HG03139 (cell line): ENCODE data around the gene SLC39A3.

ENCODE experiments used
- ATAC-seq: cut with Tn5 transposase; IDR thresholded peaks from one replicate; pipeline ENCODE4 v1.9.1; 2021; ENCODE audit not compliant: unreplicated experiment

The SLC39A3 gene

DNA sequence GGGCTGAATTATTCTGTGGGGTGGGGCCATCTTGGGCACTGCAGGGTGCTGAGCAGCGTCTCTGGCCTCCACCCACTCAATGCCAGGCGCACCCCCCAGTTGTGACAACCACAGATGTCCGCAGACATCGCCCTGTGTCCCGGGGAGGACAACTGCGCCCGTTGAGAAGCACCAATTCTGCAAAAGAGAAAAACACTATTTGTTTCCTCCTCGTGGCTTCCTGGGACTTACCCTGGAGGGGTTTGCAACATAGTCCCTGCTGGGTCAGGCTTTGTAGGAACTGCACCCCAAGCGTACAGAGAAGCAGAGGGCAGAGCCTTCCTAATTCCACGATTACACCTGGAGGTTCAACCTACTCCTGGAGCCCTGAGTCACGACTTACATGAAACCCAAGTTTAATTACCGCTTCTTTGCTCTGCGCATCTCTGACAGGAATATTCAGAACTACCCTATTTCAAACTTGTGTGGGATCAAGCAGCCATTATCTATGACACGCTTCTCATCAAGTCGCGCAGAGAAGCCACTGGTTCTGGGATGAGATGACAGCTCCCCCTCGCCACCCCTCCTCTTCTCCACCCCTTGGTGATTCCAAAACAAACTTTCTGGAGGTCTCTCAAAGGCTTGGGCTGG lies 11.1 kb upstream of the SLC39A3 start:
- ATAC-seq = no peak

DNA sequence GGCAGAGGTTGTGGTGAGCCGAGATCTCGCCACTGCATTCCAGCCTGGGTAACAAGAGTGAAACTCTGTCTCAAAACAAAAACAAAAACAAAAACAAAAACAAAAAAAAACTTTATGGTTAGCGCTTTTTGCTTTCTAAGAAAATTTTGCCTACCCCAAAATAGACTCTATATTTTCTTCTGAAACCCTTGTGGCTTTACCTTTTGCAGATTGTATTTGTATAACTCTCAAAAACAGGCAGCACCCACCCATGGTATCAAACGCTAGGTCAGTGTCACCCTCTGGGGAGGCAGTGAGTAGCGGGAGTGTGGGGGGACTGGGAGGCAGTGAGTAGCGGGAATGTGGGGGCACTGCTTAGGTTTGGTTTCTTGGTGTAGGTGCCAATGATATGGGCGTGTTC lies 7.5 kb upstream of the SLC39A3 start:
- ATAC-seq = no peak

DNA sequence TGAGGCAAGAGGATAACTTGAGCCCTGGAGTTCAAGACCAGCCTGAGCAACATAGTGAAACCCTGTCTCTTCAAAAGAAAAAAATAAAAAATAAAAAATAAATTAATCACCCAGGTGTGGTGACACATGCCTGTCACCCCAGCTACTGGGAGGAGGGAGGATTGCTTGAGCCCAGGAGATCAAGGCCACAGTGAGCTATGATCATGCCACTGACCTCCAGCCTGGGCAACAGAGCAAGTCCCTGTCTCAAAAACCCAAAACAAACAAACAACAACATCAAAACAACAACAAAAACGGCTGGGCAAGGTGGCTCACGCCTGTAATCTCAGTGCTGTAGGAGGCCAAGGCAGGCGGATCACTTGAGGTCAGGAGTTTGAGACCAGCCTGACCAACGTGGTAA lies 4.3 kb upstream of the SLC39A3 start:
- ATAC-seq = no peak

DNA sequence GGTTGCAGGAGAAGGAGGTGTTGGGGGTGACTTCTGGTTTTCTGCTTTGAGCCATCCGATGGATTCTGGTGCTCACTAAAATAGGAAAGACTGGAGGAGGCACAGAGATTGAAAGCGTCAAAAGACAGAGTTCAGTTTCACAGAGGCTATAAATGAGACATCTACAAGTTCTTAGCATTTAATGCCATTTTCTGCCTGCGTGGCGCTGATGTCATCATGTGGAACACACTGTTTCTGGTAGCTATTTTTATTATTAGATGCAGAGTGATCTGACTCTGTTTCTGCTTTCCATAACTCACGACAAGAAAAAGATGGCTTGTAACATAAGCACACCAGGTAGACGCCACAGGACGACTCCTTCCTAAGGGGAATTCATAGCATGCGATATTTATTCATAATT lies 3.3 kb upstream of the SLC39A3 start:
- no peak for ATAC-seq

DNA sequence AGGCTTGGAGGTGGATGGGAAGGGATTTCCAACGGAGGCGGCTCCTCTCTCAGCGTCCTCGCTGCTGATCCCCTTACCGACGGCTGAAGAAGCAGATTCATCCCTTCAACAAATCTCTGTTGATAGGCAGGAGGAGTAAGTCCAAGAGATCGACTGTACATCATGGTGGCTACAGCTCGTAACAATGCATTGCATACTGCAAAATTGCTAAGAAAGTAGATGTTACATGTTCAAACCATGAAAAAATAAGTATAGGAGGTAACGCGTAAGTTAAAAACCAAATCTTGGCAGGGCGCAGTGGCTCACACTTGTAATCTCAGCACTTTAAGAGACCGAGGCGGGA lies 468 bp upstream of the SLC39A3 start:
- no peak for ATAC-seq

DNA sequence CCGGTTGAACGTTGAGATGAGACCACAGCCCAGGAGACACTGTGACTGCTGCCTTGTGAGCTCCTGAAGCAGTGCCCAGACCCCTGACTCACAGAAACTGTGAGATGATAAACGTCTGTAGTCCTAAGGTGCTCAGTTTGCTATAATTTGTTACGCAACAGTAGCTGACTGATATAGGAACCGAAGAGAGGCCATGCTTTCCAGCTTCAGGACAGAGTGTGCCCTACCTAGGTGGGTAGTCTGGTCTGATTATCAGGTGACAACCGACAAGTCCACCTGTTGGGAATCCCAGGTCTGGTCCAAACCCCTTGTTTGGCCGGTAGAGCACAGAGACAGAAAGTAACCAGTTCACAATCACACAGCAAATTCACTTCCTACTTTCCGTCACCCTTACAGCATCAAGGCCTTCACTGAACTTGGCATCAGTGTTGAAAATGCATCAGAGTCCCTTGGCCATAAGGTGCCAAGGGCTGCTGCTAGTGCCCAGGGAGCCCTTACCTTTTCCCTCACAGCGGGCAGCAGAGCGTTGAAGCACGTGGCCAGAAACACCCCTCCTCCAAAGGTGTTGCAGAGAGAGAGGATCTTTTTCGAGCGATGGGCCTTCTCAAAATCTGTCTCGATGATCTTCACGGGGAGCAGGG lies 3.1 kb downstream of the SLC39A3 start:
- ATAC-seq = no peak

DNA sequence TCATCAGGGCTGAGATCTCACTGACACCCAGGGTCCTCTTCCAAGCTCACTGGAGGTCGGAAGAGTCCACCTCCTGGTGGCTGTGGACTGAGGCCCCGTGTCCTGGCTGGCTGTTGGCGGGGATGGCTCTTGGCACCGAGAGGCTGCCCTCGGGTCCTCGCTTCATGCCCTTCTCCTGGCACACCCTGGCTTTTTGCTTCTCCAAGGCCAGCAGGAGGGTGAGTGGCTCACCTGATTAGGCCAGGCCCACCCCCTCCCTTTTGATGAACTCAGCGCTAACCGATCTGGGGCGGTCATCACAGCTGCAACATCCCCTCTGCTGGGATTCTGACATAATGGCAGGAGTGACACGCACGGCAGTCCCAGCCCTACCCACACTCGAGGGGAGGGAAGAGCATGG lies 4.4 kb downstream of the SLC39A3 start:
- ATAC-seq = no peak

DNA sequence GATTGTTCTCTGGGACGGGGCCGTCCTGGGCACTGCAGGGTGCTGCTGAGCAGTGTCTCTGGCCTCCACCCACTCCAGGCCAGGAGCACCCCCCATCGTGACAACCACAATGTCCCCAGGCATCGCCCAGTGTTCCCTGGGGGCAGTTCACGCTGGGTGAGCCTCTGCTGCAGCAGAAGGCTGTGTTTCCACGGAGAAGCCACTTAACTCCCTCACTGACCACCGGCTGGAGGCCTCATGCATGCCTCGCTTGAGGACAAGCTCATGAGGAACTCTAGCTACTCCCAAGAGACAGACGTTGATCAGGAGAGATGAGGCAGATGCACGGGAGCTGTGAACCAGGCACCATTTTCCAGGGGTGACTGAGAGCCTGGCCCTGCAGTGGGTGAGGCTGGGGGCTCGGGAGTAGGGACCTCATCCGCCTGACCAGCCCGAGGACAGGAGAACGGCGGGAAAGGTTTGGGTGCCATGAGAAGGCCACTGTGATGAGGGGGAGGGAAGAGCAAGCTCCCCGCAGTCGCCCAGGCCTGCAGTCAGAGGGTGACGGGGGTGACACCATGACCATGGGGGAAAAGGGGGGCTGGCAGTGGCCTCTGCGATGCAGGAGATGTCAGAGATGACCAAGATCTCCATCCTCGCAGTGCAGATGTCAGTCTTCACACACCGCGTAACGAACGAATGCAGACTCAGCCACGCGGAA lies 5.1 kb downstream of the SLC39A3 start:
- ATAC-seq = no peak

DNA sequence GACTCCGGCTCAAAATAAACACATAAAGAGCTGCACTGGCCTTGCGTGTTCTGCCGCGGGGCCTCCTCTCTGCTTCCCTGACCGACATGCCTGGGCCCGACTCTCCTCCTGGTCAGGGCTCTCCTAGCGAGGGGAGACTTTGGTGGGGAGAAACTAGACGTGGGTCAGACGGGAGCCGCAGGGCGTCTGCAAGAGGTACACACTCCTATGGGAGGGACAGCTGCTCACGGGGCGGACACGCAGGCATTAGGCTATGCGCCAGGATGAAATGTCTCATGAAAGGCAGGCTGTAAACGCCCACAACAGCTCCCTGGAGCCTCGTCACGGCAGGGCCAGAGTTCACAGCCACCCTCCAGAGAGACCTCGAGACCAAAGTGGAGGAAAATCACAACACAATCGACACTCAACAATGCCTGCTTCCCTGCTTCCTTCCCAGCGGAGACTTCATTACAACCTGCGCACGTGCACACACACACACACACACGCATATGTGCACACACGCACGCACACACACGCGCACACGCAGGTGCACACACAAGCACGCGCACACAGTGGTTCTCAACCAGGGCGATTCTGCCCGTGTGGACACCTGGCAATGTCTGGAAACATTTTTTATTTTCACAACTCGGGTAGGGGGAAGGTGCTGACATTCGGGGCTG lies 5.8 kb downstream of the SLC39A3 start:
- no peak for ATAC-seq

DNA sequence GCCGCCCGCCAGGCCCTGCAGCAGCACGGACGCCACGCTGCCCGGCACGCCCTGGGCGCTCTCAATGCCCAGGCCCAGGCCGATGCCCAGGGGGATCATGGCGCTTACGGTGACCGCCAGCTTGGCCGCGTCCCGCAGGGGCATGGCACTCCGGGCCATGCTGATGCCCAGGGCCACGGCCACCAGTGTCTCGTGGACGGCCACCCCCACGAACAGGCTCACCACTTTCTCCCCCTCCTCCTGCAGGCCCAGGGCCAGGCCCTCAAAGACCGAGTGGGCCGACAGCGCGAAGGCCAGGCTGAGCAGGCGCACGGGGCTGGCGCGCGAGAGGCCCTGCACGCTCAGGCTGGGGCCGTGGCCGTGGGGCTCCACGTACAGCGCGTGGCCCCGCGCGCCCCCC lies 6.9 kb downstream of the SLC39A3 start:
- ATAC-seq = no peak

DNA sequence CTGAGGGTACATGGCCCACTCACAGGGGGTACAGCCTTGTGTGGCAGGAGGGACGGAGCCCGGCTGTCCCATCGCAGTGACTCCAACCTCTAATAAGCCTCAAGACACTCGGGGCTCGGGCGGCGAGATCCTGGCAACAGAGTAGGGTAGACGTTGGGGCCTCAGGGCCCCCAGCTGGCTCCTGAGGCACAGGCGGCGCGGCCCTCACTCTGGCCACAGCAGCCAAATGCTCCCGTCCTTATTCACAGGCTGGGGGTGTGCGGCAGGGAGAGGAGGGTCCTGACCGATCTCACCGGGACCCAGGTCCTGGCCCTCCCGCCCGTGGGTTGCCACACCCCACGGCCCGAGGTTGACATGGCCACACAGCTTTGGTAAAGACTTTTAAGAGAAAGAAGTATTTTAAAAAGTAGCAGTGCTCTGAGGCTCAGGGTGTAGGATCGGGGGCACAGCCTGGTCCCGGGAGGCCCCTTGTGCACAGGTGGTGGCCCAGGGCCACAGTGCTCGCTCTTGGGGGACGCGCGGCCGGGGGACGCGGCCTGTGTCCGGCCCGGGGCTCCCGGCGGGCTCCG lies 7.6 kb downstream of the SLC39A3 start:
- no peak for ATAC-seq

DNA sequence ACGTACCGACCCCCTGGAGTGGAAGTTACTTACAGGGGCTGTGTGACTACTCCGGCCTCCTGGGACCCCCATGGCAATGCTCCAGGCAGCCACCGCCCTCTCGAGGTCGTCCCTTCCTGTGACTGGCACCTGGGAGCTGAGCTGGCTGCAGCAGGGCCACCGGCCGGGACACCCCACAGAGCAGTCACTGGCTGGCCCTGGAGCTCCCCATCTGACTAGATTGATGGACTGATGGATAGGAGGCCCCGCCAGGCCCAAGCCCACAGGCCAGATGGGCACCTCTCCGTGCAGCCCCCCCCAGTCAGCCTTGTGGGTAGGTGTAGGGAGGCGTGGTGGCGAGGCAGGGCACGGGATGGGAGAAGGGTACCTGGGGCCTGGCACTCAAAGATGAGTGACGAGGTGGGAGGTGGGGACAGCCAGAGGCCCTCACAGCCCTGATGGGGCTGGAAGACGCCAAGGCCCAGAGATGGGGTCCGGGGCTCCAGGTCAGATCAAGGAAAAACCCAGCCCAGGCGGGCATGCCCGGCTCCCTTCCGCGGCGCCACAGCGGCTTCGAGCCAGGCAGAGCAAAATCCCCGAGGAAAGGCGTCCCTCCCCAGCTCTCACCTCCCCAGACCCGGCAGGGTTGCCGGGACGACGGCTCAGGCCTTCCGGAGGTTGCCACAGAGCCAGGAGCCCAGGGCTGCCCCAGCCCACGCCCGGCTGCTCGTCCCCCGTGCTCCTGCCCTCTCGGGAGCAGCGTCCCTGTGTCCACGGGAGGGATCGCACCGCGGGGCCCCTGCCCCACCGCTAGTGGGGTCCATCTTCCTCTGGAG lies 8.4 kb downstream of the SLC39A3 start:
- ATAC-seq = no peak

DNA sequence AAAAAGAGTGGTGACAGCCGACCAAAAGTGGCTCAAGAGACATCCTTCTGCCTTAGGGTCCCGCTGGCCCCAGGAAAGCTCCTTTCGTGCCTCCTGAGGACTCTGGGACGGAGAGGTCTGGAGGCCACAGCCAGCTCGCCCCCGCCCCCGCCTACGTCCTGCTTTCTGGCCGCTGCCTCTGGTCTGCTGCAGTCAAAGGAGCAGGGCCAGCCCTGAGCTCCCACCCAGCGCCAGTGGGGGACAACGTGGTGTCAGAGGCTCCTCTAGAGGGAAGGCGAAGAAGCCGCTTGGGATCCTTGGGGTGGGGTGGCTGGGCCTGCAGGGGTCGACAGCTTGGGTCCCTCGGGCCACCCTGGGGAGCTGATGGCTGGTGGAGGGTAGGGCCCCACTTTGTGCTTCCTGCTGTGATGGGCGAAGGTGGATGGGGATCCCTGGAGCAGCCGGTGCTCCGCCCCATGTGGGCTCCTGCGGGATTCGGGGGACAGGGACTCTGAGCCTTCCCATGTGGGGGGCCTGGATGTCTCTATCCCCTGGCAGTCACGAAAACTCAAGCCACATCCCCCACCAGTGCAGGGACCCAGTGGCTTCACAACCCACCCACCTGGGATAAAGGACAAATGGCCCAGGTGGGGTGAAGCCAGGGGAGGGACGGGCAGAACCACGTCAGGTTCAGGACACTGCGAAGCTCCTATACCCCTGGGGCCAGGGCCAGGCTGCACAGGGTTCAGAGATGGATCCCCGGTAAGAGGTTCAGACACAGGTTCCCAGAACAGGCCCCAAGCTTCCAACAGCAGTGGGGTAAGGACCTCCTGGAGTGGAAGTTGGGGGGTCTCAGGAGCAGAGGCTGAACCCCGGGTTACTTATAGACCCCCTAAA lies 9.6 kb downstream of the SLC39A3 start:
- ATAC-seq = no peak

DNA sequence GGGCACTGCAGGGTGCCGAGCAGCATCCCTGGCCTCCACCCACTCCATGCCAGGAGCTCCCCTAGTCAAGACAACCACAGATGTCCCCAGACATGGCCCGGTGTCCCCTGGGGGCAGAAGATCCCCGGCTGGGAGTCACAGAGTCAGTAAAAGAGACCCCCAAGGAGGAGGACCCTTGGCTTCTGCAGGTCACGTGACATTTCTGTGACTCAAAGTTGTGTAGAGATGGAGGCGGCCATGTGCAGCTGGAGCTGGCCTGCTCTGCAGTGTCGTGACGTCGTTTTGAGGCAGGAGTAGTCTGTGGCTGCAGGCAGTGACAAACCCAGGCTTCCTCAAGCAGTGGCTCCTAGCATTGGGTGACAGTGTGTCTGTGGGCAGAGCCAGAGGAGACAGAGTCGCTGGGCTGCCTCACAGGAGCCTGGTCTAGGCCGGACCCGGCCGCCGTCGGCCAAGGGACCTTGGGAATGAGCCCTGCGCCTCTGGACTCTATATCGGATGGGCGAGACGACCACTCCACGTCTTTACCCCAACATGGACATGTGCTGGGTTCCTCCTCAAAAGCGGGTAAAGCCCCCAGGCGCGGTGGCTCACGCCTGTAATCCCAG lies 10.9 kb downstream of the SLC39A3 start:
- no peak for ATAC-seq

DNA sequence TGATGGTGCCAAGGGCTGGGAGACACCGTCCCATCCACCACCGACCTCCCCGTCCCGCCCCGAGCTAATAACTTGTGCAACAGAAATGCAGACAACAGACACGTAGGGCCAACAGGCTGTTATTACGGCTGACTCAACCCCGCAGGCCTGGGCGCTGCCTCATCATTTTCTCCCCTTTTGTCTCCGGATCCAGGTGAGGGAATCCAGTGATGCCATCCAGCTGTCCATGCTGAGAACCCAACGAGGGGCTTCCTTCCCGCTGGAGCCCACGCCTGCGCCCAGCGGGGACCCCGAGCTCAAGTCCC lies 12.2 kb downstream of the SLC39A3 start:
- ATAC-seq = no peak

DNA sequence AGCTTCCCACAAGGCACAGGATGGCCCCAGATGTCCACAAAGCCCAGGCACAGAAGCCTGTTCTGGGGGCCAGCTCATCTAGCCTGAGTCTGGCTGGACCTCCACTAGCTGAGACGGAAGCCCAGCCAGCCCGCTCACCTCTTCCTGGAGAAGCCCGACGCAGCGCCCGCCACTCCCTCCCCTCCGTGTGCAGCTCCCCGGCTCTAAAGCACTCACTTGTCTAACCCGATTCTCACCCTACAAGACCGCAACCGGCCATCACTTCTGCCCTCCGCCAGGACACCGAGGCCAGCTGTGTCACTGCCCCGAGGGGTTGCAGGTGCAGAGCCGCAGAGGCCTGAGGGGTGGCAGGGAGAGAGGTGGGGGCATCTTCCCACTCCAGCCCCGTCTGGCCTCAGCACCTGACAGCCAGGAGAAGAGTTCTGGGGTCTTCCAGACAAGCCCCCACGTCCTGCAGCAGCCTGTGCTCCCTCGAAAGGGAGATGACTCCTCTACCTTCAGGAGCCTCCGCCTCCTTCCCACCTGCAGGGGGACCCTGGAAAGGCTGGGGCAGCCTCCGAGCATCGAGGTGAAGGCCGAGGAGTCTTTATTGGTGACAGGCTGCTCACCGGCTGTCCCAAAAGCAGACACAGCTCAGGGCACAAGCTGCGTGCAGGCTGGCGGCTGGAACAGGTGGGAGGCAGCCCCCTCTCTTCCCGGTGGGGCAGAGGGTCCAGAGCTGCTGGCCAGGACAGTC lies 12.7 kb downstream of the SLC39A3 start:
- ATAC-seq = no peak

DNA sequence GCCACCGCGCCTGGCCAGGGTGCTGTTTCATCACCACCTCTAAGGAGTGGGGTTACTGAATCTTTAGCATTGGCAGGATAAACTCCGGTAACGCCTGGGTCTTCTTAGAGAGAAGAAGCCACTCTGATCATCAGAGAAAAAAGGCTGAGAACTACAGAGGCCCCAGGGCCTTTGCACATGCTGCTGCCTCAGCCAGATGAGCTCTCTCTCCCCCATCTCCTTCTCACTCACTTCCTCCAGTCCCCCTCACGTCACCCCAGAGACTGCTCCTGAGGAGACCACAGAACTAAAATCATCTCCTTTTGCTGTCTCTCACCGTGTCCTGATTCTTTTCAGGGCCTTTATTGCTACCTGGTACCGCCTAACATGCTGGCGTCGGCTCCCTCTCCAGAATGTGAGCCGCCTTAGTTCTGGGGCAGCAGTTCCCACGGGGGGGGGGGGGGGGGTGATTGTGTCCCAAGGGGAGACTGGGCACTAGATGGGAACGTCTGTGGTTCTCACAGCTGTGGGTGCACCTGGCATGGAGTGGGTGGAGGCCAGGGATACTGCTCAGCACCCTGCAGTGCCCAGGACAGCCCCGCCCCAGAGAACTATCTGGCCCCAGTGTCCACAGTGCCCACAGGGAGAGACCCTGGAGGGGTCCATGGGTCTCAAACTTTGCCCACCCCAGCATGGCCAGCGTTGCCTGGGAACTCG lies 13.5 kb downstream of the SLC39A3 start:
- ATAC-seq = no peak

DNA sequence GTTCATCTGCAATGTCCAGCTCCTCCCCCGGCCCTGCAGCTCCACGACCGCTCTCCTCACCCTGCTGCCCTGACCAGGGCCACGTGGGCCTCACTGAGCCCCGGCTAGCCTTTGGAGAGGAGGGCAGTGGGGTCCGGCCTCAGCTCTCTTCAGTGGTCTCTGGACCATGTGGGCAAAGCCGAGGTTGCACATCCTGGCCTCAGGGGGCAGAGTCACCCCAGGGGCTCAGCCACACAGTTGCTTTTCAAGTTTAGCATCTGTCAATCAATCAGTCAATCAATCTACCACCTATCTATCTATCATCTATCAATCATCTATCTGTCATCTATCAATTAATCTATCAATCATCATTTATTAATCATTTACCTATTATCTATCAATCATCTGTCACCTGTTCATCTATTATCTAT lies 15.7 kb downstream of the SLC39A3 start:
- ATAC-seq = no peak
